GM19324 (cell line): ENCODE measurements around the gene MKRN1.
A peak's percentile ranks its signal among the peaks of the same experiment; 100 is the strongest.
"Not testable (repeated sequence)": the region's sequence is repeated elsewhere in the genome, so short reads cannot be mapped to it uniquely, and the experiment has no call there.

Experiments used
- ATAC-seq: cut with Tn5 transposase; IDR thresholded peaks from one replicate; pipeline ENCODE4 v1.9.1; 2021; ENCODE audit warnings: mild to moderate bottlenecking, moderate library complexity; ENCODE audit not compliant: unreplicated experiment, low FRiP score

The MKRN1 gene

DNA sequence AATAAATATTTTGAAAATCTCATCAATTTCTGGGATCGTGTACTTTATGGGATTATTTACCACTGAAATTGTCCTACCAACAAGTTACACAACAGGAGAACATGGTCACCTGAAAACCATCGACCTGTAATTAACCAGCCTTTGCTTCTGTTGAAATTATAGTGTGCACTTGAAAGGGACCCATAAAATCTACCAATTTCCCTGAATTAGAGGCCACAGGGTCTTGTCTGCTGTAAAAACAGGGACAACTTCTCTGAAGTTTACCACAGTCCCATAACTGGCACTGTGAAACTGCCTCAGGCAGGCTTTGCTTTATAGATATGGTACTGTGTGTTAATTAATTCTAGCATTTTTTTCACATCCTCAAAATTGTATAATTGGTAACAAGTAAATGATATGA, 37.8 kb downstream of the MKRN1 start:
- no peak for ATAC-seq

DNA sequence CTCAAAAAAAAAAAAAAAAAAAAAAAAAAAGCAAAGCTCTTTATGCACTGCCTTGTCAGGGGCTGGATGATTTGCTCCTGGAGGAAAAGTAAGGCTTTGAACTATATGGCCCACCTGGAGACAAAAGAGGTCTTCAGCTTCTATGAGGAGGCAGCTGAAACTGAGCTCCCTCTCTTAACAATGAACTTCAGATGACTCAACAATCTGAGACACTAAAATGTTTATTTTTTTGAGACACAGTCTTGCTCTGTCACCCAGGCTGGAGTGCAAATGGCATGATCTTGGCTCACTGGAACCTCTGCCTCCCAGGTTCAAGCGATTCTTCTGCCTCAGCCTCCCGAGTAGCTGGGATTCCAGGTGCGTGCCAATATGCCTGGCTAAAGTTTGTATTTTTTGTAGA, 38.7 kb downstream of the MKRN1 start:
- no peak for ATAC-seq

DNA sequence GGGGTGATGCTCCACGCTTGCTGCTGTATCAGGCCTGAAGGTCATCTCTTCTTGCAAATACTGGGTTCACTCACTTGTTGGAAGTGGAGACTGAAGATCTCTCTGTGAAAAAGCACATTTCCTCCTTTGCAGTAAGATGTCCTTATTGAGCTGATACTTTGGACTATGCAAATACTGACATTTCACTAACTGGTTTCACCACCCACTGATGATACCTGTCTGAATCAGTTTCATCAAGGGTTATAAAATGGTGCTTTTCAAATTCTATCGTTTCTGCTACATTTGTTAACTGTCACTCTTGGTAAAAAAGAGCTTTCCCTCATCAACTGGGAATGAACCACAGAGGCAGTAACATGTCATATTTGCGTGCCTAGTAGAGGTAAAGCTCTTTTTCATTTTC, 39.9 kb downstream of the MKRN1 start:
- ATAC-seq = peak; percentile 91

- no peak for ATAC-seq
These were observed 43.9 kb downstream of the MKRN1 start for GRCh38 chr7:140435252-140435895.

- no peak for ATAC-seq
These were observed 45.9 kb downstream of the MKRN1 start for GRCh38 chr7:140433396-140433795.

DNA sequence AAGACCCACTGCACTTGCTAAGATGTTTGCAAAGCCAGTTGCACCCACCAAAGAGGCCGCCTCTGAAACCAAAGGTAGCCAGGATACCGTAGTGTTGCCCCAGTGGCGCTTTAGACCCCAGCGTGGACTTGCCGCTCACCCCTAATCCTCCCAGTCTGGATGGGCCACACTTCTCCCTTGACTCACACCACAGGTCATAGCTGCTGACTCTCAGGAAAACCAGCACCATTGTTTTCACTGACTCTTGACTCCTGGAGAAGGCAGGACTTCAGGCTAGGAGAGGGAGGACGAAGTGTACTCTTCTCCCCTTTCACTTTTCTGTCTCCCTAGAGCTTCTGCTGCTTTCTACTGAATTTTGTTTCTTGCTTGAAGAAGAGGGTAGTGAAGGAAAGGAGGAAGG, 53.2 kb downstream of the MKRN1 start:
- ATAC-seq = no peak

DNA sequence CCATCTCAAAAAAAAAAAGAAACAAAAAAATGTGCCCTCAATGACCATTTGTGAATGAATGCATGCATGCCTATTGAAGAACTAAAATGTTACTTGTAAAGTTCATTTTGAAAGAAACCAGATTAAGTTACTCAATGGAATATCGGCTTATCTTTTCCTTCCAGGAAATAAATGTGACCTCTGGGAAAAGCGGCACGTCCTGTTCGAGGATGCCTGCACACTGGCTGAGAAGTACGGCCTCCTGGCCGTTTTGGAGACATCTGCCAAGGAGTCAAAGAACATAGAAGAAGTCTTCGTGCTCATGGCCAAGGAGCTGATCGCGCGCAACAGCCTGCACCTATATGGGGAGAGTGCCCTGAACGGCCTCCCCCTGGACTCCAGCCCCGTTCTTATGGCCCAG, 53.6 kb downstream of the MKRN1 start:
- no peak for ATAC-seq

GRCh38 chr7:140423501-140423900, 55.8 kb downstream of the MKRN1 start:
- no peak for ATAC-seq

DNA sequence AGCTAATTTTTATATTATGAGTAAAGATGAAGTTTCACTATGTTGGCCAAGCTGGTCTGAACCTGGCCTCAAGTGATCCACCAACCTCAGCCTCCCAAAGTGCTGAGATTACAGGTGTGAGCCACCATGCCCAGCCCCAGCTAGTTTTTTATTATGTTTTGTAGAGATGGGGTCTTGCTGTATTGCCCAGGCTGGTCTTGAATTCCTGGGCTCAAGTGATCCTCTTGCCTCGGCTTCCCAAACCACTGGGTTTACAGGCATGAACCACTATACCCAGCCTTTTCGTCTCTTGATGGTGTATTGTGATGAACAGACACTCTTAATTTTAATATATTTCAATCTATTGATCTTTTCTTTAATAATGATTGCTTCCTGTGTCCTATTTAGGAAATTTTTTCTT, 57.8 kb downstream of the MKRN1 start:
- ATAC-seq = no peak

- no peak for ATAC-seq
These were observed 60.7 kb downstream of the MKRN1 start for GRCh38 chr7:140418653-140419052.

GRCh38 chr7:140418156-140418472, 61.2 kb downstream of the MKRN1 start:
- not testable (repeated sequence) for ATAC-seq

DNA sequence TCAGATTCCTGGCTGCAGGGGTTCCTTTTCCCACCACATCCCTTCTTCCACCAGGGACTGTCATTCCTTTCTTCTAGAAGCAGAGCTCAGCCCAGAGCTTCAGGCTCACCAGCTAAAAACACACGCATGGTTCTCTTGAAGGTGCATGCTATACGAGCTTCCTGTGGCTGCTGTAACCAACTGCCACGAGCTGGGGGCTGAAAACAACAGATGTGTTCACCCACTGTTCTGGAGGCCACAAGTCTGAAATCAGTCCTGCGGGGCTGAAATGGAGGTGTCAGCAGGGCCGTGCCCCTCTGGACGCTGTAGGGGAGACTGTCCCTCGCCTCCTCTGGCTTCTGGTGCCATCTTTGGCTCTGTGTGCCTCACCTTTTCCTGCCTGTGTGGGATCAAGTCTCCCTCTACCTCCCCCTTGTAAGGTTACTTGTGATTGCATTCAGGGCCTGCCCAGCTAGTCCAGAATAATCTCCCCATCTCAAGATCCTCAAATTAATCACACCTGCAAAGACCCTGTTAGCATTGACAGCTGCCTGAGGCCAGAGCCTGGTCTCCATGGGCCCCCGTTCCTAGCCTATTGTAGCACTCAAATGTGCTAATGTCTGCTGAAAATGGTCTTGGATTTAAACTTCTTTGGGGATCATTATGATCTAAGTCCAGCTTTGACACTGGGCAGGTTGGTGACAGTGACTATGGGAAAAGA, 61.7 kb downstream of the MKRN1 start:
- ATAC-seq = no peak

DNA sequence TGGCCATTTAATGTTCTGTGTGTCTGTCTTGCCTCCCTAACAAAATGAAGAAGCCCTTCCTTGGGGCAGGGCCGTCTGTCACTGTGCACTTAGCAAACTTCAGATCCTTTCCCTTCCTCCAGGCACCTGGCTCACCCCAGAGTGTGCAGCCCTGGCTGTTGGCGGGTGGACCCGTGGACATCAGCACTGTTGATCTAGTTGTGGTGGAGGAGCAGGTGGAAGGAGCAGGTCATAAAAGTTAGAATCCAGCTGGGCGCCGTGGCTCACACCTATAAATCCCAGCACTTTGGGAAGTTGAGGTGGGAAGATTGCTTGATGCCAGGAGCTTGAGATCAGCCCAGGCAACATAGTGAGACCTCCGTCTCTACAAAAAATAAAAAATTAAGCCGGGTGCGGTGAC, 62.7 kb downstream of the MKRN1 start:
- no peak for ATAC-seq

DNA sequence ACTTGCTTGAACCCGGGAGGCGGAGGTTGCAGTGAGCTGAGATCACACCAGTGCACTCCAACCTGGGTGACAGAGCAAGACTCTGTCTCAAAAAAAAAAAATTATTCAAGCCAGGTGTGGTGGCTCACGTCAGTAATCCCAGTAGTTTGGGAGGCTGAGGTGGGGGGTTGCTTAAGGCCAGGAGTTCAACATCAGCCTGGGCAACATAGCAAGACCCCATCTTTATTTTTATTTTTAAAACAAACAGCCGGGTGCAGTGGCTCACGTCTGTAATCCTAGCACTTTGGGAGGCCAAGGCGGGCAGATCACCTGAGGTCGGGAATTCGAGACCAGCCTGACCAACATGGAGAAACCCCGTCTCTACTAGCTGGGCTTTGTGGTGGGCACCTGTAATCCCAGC, 63.5 kb downstream of the MKRN1 start:
- not testable (repeated sequence) for ATAC-seq

DNA sequence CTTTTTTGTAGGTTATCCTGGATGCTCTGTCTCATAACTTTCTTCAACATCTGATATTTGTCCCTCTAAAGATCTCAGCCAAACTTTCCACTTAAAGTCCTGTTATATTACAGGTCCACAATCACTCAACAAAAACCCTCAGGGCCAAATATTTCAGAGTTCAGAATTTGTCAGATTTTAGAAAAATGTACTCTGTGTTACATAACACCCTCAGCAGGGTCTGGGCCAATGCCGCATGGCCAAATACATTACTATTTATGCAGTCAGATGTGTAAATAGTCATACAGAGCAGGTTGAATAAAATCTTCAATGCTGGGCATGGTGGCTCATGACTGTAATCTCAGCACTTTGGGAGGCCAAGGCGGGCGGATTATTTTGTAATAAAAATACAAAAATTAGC, 63.9 kb downstream of the MKRN1 start:
- no peak for ATAC-seq

DNA sequence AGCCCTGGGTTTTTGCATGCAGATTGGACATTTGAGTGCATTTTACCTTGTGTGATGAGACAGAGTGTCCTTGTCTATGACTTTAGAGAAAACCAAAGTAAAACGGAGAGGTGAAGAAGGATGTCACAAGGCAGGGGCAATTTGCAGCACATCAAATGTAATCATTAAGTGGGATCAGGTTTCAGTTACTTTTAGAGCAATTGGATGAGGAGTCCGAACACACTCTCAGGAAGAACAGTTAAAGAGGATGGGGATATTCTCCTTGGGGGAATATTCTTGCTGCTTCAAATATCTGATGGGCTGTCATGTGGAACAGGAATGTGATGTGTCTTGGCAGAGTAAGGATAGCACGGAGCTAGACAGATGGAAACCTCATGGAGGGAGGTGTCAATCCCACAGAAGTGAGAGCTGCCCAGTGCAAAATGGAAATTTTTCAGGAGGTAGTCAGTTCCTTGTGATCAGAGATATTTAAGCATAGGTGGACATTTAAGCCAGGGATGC, 74.7 kb downstream of the MKRN1 start:
- no peak for ATAC-seq

- no peak for ATAC-seq
These were observed 75.3 kb downstream of the MKRN1 start, which contains the start of gene RAB19 for GRCh38 chr7:140403878-140404564. TSS of gene RAB19 (plus strand) at chr7:140404058. CDS start at chr7:140407647, 3,589 bp downstream.
